CD4-positive, alpha-beta T cell treated with Interleukin-12 subunit alpha and Interleukin-12 subunit beta, for 1 hour (primary cell): Measurements from ENCODE around the gene SETDB1.

Experiments
- DNase-seq: peaks from one replicate; pipeline ENCODE4 v3.0.0-alpha.2; 2020

The SETDB1 gene

DNA sequence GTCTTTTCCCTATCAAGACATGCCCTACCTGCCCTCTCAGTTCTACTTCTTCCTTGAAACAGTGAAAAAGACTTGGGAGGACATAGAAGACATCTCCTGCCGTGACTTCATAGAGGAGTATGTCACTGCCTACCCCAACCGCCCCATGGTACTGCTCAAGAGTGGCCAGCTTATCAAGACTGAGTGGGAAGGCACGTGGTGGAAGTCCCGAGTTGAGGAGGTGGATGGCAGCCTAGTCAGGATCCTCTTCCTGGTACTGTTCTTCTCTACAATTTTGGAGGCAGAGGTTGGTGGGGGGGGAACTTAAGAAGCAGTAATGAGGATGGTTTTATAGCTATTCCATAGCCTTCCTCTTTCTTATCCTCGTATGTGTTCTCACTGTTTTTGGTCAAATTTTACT lies 18.7 kb downstream of the SETDB1 start:
- no peak for DNase-seq

DNA sequence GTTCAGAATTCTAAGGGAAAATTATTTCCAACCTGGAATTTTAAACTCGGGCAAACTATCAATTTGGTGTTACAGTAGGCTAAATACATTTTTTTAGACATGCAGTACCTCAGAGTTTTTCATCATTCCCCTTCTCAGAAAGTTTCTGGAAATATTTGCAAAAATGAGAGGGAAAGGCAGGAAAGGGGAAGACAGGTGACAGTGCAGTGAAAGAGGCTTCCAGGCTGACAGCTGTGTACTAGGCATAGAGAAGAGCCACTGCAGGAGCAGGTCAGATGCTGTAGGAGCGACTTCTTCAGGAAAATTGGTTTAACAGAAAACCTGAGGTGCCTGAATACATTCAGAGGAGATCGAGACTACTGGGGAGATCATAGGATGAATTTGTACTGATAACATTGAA lies 28.5 kb downstream of the SETDB1 start:
- no peak for DNase-seq

DNA sequence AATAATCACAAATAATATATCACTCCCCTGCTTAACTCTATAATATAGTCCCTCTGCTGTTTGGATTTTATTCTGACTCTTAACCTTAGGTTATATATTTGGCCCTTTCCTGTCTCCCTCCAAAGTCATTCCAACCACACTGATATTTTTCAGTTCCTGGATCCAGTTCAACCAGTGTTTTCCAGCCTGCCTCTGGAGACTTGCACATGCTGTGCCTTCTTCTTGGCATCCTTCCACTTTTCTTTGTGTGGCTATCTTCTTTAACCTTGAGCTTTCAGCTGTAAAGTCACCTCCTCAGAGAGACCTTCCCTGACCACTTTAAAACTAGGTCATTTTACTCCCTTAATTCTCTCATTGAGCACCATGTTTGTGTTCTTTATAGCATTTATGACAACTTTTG lies 29.1 kb downstream of the SETDB1 start:
- DNase-seq: no peak

DNA sequence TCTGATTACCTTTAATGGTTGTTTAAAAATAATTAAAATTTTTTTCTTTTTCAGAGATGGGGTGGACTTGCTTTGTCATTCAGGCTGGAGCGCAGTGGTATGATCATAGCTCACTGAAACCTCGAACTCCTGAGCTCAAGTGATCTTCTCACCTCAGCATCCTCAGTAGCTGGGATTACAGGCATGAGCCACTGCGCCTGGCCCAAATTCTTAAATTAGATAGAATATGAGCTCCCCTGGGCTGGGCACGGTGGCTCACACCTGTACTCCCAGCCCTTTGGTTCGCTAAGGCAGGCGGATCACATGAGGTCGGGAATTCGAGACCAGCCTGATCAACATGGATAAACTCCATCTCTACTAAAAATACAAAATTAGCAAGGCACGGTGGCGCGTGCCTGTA lies 31.5 kb downstream of the SETDB1 start:
- no peak for DNase-seq

DNA sequence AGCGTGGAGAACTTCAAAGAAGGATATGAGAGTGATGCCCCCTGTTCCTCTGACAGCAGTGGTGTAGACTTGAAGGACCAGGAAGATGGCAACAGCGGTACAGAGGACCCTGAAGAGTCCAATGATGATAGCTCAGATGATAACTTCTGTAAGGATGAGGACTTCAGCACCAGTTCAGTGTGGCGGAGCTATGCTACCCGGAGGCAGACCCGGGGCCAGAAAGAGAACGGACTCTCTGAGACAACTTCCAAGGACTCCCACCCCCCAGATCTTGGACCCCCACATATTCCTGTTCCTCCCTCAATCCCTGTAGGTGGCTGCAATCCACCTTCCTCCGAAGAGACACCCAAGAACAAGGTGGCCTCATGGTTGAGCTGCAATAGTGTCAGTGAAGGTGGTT lies 34.5 kb downstream of the SETDB1 start:
- DNase-seq: no peak

DNA sequence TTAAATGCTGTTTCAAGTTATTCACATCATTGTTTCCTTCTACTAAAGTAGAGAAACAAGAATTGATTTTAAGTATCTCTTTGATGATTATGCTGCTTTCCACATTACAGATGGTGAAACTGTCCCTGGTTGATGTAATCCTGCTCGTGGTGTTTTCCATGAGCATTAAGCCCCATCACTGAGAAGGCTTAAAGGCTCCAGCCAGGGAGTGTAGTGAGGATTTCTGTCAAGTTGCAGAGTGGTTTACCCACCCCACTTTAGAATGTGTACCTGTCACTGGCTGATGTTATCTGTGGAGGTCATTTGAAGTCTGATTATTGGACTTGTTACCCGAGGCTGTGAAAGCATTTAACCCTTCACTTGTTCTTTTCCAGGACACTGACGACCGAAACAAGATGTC lies 35.6 kb downstream of the SETDB1 start:
- no peak for DNase-seq

DNA sequence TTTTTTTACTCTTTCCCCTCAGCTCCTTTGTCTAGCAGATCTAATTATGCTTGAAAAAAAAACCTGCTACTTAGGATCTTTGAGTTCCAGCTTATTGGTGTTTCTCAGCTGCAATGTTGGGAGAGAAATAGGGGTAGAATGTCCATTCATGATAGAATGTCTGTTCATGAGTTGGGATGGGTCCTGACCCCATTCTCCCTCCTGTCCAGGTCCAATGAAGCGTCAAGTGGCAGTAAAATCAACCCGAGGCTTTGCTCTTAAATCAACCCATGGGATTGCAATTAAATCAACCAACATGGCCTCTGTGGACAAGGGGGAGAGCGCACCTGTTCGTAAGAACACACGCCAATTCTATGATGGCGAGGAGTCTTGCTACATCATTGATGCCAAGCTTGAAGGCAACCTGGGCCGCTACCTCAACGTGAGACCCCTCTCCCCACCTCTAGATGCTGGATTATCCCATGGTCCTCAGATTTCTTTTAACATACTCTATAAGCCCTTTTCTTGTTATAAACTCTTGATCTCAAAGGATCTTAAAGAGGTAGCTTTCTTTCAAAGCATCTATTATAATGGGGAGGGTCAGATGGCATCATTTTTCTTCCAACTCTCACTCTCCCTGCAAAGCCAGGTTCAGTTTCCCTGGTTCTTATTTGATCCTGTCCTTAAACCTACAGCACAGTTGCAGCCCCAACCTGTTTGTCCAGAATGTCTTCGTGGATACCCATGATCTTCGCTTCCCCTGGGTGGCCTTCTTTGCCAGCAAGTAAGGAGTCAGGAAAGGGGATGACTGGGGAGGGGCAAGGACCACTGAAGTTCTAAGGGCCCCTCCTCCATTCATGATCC lies 37.4 kb downstream of the SETDB1 start:
- no peak for DNase-seq

DNA sequence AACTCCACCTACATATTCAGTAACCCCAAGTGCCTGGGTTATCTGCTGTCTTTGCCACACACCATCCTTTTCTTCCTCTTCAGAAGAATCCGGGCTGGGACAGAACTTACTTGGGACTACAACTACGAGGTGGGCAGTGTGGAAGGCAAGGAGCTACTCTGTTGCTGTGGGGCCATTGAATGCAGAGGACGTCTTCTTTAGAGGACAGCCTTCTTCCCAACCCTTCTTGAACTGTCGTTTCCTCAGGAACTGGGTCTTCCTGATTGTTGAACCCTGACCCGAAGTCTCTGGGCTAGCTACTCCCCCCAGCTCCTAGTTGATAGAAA lies 38.0 kb downstream of the SETDB1 start:
- no peak for DNase-seq

DNA sequence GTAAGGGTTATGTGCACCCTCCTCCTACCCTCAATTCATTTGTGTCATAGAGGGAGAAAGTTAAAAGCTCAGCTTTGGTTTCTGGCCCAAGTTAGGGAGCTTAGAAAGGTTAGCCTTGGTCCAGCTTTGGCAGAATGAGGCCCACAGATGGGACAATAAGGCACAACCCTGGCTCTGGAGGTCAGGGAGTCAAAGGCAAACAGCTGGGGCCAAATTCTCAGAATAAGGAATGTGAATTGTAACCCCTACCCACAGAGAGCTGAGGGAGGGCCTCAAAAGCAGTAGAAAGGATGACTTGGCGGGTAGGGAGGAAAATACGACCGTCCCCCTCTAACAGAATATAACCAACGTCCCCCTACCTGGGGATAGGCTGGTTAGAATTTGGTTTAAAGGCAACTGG lies 39.4 kb downstream of the SETDB1 start:
- no peak for DNase-seq

DNA sequence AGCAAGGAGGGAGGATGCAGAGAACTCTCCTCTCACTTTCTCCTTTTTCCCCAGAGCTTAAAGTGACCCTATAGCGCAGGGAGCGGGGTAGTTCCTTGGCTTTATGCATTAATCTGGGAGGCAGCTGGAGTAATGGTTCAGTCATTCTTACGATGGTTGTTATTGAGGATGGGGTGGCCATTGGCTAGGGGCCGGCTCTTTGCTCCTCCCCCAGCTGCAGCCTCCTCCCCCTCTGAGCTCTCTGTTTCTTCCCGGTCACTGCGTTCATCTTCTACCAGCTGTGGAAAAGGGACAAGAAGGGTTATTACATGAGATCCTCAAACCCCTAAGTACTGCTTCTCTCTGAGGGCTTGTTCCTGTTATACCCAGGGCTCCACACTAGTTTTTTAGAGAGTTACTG lies 39.8 kb downstream of the SETDB1 start:
- DNase-seq: no peak

DNA sequence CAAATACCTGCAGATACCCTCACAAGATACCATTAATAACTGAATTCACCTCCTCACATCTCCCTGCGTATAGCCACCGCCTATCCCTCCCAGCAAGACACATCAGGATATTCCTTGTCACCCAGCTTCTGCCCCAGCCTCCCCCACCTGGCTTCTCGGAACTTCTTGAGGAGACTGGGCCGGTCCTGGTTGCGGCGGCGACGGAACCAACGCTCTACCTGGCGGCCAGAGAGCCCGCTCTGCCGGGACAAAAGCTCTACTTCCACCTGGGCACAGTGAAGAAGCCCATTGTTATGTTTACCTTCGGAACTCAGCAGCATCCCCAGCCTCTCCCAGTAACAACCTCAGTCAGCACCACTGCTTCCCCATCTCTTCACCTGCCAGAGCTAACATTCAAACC lies 41.8 kb downstream of the SETDB1 start:
- DNase-seq: no peak

DNA sequence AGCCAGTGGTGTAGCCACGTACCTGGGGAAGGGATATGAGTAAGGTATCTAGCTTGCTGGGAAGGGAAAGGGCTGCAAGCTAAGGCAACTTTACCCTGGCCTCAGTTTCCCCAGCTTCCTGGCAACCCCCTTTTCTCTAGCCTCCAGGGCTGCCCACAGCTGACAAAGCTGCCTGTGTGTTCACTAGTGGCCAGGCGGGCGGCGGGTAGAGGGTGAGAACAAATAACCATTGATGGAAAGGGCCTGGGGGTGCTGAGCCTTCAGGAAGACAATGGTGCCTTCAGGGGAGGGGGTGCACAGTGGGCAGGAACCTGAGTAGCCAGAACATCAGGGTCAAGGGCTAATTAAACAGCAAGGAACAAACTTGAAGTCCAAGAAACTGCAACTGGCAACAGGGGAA lies 42.3 kb downstream of the SETDB1 start:
- DNase-seq: no peak

DNA sequence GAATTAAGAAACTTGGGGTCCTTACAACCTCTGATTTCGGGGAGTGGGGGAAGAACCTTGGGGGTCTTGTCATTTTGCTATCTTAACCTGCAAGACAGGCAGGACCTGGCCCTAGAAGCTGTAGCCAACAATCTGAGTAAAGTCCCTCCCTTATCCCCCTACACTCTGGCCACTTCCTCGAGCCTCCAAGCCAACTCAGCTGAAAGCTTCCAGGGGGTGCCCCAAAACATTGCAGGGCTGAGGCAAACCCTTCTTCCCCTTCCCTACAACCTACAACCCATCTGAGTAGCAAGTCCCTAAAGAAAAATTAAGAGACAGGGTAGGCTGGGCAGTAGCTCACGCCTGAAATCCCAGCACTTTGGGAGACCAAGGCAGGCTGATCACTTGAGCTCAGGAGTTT lies 43.5 kb downstream of the SETDB1 start:
- no peak for DNase-seq

DNA sequence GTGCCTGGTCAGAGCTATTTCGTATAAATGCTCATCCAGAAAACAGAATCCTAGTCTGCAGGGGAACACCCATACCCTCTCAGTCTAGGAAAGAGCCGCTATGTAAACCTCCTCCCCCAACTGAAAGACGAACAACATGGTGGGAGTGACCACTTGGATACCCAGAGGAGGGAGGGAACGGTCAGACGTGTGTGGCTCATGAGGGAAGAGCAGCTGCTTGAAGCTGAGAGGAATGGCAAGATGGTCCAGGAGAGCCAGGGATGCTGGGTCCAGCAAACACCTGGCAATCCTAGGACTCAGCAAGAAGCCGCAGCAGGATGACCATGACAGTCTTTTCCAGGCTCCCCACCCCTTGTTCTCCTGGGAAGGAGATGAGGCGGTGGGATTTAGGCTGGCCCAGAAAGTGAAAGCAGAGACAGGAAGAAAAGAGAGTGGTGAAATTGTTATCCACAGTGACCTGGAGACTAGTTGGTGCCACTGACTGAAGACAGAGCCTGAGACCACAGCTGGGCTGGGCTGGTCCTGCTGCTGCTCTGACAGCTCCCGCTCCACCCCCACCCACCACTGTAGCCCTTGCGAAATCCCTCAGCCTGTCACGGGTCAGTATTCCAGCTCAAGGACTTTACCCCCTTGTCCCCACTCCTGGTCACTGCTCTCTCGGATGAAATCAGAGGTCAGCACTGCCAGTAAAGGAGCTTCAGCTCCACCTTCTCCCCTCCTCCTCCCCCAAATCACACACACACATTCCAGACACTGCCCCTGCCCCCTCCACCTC lies 44.8 kb downstream of the SETDB1 start:
- DNase-seq: no peak

DNA sequence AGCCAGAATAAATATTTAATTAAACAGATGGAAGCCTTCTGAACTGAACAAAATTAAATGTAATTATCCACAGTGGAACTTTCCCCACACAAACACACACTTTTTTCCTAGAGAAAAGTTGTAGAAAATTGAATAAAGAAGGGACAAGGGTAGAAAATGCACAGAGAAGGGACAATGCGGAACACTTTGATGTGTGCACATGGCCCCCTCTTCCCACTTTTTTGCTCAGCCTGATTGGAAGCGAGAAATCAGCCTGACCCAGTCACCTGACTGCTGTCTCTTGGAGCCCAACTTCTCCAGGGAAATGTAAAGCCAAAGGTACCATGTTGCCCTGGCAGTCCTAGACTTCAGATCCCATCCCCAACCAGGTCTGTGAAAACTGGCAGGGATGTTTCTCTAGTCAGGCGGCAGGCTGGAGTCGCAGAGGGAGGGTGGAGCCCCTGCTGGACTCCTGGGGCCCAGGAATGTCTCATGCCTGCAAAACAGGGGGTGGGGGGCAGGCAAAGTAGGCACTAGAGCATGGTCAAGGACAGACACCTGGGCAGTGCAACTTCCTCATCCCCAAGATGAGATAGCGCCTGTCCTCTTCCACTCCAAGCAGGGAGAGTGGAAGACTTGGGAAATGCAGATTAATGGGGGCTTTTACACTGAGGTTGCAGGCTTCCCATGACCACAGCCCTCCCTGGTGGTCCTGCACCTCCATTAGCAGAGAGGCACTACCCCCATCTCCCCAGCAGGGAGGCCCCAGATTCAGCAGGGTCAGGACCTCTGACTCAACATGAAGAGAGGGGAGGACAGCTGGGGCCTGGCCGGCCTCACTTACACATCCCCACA lies 45.6 kb downstream of the SETDB1 start:
- DNase-seq: no peak

DNA sequence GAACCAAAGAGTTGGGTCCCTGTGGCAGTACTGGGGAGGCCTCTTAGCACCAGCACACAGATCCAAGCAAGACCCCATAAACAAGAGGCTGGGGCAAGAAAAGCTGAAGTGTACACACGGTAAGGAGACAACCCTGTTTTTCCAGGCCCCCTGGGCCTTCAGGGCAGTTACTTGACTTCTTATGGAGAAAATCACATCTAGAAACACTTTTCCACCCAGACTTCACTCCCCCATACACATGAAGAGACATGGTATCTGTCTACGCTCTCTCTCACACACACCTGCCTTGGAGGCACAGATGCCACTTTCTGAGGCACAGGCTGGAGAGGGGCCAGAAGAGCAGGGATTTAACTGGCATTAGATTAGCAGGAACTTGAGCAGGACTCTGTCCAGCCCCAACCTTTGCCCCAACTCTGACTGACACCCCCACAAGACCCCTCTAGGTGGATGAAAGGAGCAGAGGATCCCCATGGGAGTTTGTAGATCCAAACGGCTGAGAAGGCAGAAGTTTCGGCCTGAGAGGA lies 46.3 kb downstream of the SETDB1 start:
- DNase-seq: no peak

DNA sequence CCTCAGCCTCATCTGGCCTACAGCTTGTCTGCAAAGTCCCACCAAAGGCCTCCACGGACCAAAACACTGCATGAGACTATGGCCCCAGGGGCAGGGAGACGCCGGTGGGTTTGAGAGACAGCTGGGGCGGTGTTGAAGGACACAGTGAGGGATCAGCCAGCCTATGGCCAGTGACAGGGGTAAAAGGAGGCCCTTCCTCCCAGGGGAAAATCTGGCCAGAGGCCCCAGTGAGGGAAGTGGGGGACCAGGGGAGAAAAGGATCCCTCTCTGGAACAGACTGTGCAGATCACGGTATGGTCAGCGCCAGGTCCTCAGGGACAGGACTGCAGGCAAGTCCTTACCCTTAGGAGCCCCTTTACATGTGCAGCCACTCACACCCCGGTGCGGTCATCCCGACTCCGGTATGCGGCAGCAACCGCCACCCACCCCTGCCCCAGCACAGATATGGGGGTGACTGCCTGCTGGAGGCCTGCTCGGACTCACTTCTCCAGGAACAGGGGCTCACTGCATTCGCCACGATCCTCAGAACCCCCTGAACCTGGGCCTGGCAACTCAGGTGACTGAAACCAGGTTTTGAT lies 47.2 kb downstream of the SETDB1 start:
- no peak for DNase-seq

DNA sequence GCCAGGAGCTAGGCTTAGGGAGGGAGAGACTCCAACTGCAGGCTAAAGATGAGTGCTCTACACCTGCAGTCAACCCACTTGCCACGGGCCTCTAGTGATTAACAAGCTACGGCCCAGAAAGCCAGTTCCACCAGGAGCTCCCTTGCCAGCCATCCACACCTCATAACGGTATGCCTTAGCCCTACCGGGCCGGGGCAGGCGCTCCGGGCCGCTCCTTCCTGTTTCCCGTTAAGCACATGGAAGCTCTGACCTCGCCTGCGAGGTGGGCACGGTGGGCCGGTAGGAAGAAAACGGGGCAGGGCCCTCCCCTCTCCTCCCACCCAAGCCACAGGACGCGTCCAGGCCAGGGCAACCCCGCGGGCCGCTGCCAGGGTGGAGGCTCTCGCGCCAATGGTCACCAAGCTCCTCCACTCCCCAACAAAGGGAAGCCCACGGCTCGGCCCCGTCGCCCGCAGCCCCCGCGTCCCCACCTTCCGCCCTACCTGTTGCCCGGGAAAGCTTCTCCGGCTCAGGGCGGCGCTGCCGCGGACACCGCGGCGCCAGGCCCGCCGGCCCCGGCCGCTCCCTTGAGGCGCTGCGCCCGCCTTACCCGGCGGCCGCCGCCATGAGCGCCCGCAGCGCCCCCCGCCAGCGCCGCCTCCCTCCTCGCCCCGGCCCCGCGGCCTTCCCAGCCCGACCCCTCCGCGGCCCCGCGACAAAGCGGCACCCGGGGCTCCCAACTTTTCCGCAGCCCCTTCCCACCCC lies 47.8 kb downstream of the SETDB1 start:
- peak; percentile 41 for DNase-seq

DNA sequence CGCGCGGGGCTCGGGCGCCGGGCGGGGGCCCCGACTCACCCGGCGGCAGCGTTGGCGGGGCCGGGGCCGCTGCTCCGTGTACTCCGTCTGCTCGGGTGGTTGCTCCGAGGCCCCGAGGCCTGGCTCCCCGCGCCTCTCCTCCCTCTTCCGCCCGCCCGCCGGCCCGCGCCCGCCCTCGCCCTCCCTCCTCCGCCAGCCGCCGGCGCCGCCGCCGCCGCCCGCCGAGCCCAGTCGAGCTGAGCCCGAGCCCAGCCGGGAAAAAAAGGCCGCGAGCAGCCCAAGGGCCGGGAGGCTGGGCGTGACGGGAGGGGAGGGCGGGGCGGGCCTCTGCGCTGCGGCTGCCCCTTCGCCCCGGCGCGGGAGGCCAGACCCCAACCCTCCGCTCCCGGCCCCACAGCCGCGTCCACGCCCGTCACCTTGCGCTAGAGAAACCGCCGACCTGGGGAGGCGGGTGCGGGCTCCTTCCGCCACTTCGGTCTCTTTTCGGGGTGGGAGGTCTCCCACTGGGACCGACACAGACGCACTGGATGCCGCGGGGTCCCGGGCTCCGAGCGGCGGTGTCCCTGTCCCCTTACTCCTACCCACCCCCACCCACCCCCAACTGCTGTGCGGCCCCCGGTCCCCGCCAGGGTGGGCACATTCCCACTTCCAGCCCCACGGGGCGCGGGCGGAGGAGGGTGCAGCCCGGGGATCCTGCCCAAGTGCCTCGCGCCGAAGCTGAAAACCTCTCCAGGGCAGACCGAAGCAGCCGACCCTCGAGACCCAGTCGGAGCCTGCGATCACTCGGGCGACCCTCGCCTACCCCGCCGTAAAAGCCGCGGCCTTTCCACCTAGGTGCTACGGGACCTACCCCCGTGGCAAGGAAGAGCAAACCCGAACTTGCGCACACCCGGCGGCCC lies 48.7 kb downstream of the SETDB1 start, which contains the start of gene CERS2:
Gene CERS2, minus strand, starts transcription at position 256 of the 899 bp plus-strand sequence. CDS start 5,745 bp downstream, outside the sequence.
- DNase-seq: peak; percentile 84

DNA sequence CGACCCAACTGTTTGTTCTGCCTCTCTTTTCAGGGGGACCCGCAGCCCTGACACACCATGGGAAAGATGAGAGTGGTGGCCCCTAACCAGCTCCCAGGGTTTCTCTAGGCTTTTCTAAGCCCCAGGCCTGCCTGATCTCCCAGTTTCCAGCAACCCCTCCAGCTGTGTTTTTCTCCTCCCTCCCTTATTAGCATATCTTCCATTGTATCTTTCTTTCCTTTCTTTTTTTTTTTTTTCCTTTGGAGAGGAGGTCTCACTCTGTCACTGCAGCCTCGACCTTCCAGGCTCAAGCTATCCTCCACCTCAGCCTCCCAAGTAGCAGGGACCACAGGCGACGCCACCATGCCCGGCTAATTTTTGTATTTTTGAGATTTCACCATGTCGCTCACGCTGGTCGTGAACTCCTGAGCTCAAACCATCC lies 50.2 kb downstream of the SETDB1 start:
- no peak for DNase-seq
